ENCODE data around the gene UGGT2. TPM values are rescaled to one million over a fixed set of nuclear protein-coding genes. Genes with fewer than 3 reads are reported as not detected.

The UGGT2 gene
- polyA plus RNA-seq, 2 of the 4 experiments (the other 2 are of a cell fraction) = 10.3 to 27.9 TPM

DNA sequence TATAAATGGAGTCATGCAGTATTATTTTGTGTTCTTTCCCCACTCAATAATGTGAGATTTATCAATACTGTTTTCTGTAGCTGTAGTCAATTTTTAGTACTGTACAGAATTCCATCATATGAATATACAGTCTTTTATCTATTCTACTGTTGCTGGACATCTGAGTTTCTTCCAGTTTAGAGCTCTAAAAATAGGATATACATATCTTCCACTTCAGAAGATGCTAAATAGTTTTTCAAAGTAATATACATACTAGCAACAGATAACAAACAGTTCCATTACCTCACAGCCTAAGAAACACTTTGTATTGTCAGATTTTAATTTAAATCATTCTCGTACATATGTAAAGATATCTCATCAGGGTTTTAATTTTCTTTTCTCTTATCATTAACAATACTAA lies 149.6 kb downstream of the UGGT2 start:
- ATAC-seq = no peak
- no peaks in the 10 kb centered on the region for H3K4me1 ChIP-seq
- 93% methylated on average over 1 of the region's 1 CpG for WGBS (ENCODE audit: missing lambda C conversion rate)

GRCh38 chr13:95902741-95903140 lies 150.5 kb downstream of the UGGT2 start:
- WGBS (ENCODE audit: missing lambda C conversion rate) = 40% methylated on average over 1 of the region's 1 CpG
- POLR2A ChIA-PET = no interaction called here

More for the DNA sequence above, 149.6 kb downstream of the UGGT2 start:
- Histone ChIP-seq H3K27ac (no peak overlapping the region), H3K4me3 (no peak overlapping the region), H3K9me3 (no peaks in the 10 kb centered on the region; the same call in 2 of the 3 replicates), H3K4me2 (no peak overlapping the region)
- ChIA-PET POLR2A (no interaction called here), CTCF (no interaction called here)
- no peak for FAIRE-seq
- no peak for DNase-seq (ENCODE audit: low read depth in 1 of 2, low spot score in 1 of 2)
- TF ChIP-seq FOSB (CRISPR knock-in tag; IDR thresholded peaks at IDR 0.05) (no peak), JUN (IDR thresholded peaks at IDR 0.05) (no peak), KDM1A (IDR thresholded peaks at IDR 0.05; ENCODE audit: low read depth) (no peak), ZNF302 (CRISPR knock-in tag; IDR thresholded peaks at IDR 0.05) (no peak), TFCP2L1 (CRISPR knock-in tag; IDR thresholded peaks at IDR 0.05) (no peak), RFX5 (IDR thresholded peaks at IDR 0.05) (no peak), CBX8 (IDR thresholded peaks at IDR 0.05) (no peak), POLR2A (IDR thresholded peaks at IDR 0.05; ENCODE audit: low read length) (no peak)
- TF ChIP-seq, protein P1, sequence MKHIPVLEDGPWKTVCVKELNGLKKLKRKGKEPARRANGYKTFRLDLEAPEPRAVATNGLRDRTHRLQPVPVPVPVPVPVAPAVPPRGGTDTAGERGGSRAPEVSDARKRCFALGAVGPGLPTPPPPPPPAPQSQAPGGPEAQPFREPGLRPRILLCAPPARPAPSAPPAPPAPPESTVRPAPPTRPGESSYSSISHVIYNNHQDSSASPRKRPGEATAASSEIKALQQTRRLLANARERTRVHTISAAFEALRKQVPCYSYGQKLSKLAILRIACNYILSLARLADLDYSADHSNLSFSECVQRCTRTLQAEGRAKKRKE (CRISPR knock-in tag; IDR thresholded peaks at IDR 0.05; ENCODE audit: low read depth) = no peak
- TF ChIP-seq, protein P2, sequence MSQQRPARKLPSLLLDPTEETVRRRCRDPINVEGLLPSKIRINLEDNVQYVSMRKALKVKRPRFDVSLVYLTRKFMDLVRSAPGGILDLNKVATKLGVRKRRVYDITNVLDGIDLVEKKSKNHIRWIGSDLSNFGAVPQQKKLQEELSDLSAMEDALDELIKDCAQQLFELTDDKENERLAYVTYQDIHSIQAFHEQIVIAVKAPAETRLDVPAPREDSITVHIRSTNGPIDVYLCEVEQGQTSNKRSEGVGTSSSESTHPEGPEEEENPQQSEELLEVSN (IDR thresholded peaks at IDR 0.05; ENCODE audit: borderline replicate concordance, low read depth) = no peak

DNA sequence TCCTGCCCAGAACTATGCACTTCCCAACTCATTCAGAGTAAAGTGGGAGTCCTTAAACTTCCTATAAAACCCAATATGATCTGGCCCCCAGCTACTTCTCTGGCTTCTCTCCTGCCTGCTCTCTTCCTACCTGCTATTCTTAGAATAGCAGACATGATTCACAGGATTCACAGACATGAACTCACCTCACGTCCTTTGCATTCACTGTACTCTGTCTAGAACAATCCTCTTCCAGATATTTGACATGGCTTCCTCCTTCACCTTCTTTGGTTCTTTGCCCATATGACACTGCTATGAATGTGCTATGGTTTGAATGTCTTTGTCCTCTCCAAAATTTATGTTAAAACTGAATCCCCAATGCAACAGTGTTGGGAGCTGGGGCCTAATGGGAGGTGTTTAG lies 154.9 kb downstream of the UGGT2 start:
- peak in 1 of 2 experiments; percentile 28; a peak in 1 of 6 replicates for ATAC-seq
- no peaks in the 10 kb centered on the region for H3K9me3 ChIP-seq
- POLR2A ChIA-PET = no interaction called here
- no peak for TF ChIP-seq MAX (IDR thresholded peaks at IDR 0.05)
- H3K4me1 ChIP-seq = peaks cover 13% of the 10 kb centered on the region
- CTCF ChIA-PET = no interaction called here
- WGBS (ENCODE audit: missing lambda C conversion rate) = 81% methylated on average over 1 of the region's 1 CpG
- DNase-seq (ENCODE audit: low read depth in 1 of 2, low spot score in 1 of 2) = no peak
- no peak overlapping the region for H3K27ac ChIP-seq
- no peak overlapping the region for H3K4me2 ChIP-seq
- no peak for FAIRE-seq
- H3K4me3 ChIP-seq = no peak overlapping the region

More at GRCh38 chr13:95902741-95903140, 150.5 kb downstream of the UGGT2 start:
- H3K27ac ChIP-seq = no peak overlapping the region
- no peak for FAIRE-seq
- DNase-seq (ENCODE audit: low read depth in 1 of 2, low spot score in 1 of 2) = no peak
- no peak overlapping the region for H3K4me2 ChIP-seq
- H3K4me3 ChIP-seq = no peak overlapping the region
- no peaks in the 10 kb centered on the region; the same call in 2 of the 3 replicates for H3K9me3 ChIP-seq
- H3K4me1 ChIP-seq = no peaks in the 10 kb centered on the region
- ATAC-seq = no peak
- TF ChIP-seq RARB (CRISPR knock-in tag; IDR thresholded peaks at IDR 0.05) (no peak), CBX2 (IDR thresholded peaks at IDR 0.05; ENCODE audit: borderline replicate concordance, low read depth) (no peak)
- TF ChIP-seq, protein P2 (IDR thresholded peaks at IDR 0.05; ENCODE audit: borderline replicate concordance, low read depth) = no peak
- CTCF ChIA-PET = no interaction called here

- TF ChIP-seq KDM1A (IDR thresholded peaks at IDR 0.05; ENCODE audit: low read depth) (no peak), FOXS1 (CRISPR knock-in tag; IDR thresholded peaks at IDR 0.05) (no peak), MAZ (IDR thresholded peaks at IDR 0.05; ENCODE audit: borderline replicate concordance, low read depth, low read length) (no peak), ZSCAN20 (CRISPR knock-in tag; IDR thresholded peaks at IDR 0.05) (no peak), POLR2A (IDR thresholded peaks at IDR 0.05; ENCODE audit: low read length) (no peak), CBX8 (IDR thresholded peaks at IDR 0.05) (no peak), TP53 (CRISPR knock-in tag; IDR thresholded peaks at IDR 0.05) (no peak), EHF (CRISPR knock-in tag; IDR thresholded peaks at IDR 0.05) (no peak), NR3C1 (IDR thresholded peaks at IDR 0.05) (no peak), RARB (CRISPR knock-in tag; IDR thresholded peaks at IDR 0.05) (no peak), RFX5 (IDR thresholded peaks at IDR 0.05) (no peak)
- TF ChIP-seq, protein P3, sequence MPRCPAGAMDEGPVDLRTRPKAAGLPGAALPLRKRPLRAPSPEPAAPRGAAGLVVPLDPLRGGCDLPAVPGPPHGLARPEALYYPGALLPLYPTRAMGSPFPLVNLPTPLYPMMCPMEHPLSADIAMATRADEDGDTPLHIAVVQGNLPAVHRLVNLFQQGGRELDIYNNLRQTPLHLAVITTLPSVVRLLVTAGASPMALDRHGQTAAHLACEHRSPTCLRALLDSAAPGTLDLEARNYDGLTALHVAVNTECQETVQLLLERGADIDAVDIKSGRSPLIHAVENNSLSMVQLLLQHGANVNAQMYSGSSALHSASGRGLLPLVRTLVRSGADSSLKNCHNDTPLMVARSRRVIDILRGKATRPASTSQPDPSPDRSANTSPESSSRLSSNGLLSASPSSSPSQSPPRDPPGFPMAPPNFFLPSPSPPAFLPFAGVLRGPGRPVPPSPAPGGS (IDR thresholded peaks at IDR 0.05) = no peak
- TF ChIP-seq, protein P2 (IDR thresholded peaks at IDR 0.05; ENCODE audit: borderline replicate concordance, low read depth) = no peak
- TF ChIP-seq, protein P4, sequence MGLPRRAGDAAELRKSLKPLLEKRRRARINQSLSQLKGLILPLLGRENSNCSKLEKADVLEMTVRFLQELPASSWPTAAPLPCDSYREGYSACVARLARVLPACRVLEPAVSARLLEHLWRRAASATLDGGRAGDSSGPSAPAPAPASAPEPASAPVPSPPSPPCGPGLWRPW (IDR thresholded peaks at IDR 0.05) = no peak
- Histone ChIP-seq H3K4me2 (peak overlapping the region; percentile 35), H3K9me3 (no peaks in the 10 kb centered on the region), H3K27ac (no peak overlapping the region), H3K4me1 (peaks cover 13% of the 10 kb centered on the region), H3K4me3 (no peak overlapping the region)
- ChIA-PET POLR2A (no interaction called here), CTCF (no interaction called here)
- FAIRE-seq (no peak), ATAC-seq (no peak), DNase-seq (ENCODE audit: low read depth in 1 of 2, low spot score in 1 of 2) (no peak)
- WGBS (ENCODE audit: missing lambda C conversion rate) = 27% methylated on average over 3 of the region's 3 CpGs
These were observed 156.9 kb downstream of the UGGT2 start for GRCh38 chr13:95896301-95896700.

All from A549 (cell line).